Calu3 (cell line): ENCODE results near the gene SCUBE2. TPM values are rescaled to one million over a fixed set of nuclear protein-coding genes. Genes with fewer than 3 reads are reported as not detected.

ENCODE experiments used
- BruUV-seq: library from RNA; stranded (reverse); fragments of 400-500 nt; replicated peaks from 2 replicates; lab custom pipeline; 2021; lab: Mats Ljungman, UMichigan
- CTCF ChIA-PET: fragments of 300-600 bp; sonication (Branson Sonifier 250); formaldehyde crosslinking; loops from one replicate; lab custom pipeline; 2022; ENCODE audit warnings: antibody characterized with exemption; lab: Charles Lee
- DNase-seq: peaks from one replicate; pipeline ENCODE4 v3.0.0; 2022
- H3K27ac Mint-ChIP-seq: one replicate; pipeline ENCODE4 v1.8.0; 2022; ENCODE audit warnings: mixed read lengths; ENCODE audit not compliant: unreplicated experiment
- H3K27me3 Mint-ChIP-seq: one replicate; pipeline ENCODE4 v1.8.0; 2022; ENCODE audit warnings: mixed read lengths; ENCODE audit not compliant: unreplicated experiment
- H3K36me3 Mint-ChIP-seq: one replicate; pipeline ENCODE4 v1.8.0; 2022; ENCODE audit warnings: mild to moderate bottlenecking, moderate library complexity, mixed read lengths; ENCODE audit not compliant: insufficient read depth, unreplicated experiment
- H3K4me1 Mint-ChIP-seq: one replicate; pipeline ENCODE4 v1.8.0; 2022; ENCODE audit warnings: mild to moderate bottlenecking, low read depth, mixed read lengths; ENCODE audit not compliant: unreplicated experiment
- H3K4me3 Mint-ChIP-seq: one replicate; pipeline ENCODE4 v1.8.0; 2022; ENCODE audit warnings: mild to moderate bottlenecking, low read depth, moderate library complexity, mixed read lengths; ENCODE audit not compliant: unreplicated experiment
- H3K9me3 Mint-ChIP-seq: one replicate; pipeline ENCODE4 v1.8.0; 2022; ENCODE audit warnings: low read depth, mixed read lengths; ENCODE audit not compliant: unreplicated experiment
- CTCF ChIP-seq: fragments of 200-600 bp; IDR thresholded peaks from one replicate; pipeline ENCODE4 v1.8.0; 2022; ENCODE audit warnings: antibody characterized with exemption; ENCODE audit not compliant: unreplicated experiment
- intact Hi-C: fragments of 100-400 bp; cut with micrococcal nuclease; formaldehyde crosslinking; loops from one replicate; pipeline ENCODE4 v1.10.0; 2022; ENCODE audit not compliant: unreplicated experiment
- total RNA-seq: library from RNA; stranded (reverse); gene quantifications from 2 replicates; pipeline ENCODE4 v1.2.3, GENCODE V29; 2022

SCUBE2 gene
- total RNA-seq, 1 experiment from 2014 or later = not detected

- peaks cover 43% of the 10 kb centered on the region for H3K27me3 Mint-ChIP-seq
- BruUV-seq = no TSS peak
- CTCF ChIA-PET = interaction anchor here (1.0 kb wide), 1 partner anchor 20 kb away, joined by 3 read pairs; no protein-coding TSS in a partner anchor
- H3K4me3 Mint-ChIP-seq = no peak overlapping the region
- H3K9me3 Mint-ChIP-seq = no peaks in the 10 kb centered on the region
- no peaks in the 10 kb centered on the region for H3K4me1 Mint-ChIP-seq
- no peaks in the 10 kb centered on the region for H3K36me3 Mint-ChIP-seq
- no peak overlapping the region for H3K27ac Mint-ChIP-seq
- intact Hi-C loops = no loop called here
- DNase-seq = no peak
- no peak for TF ChIP-seq CTCF
These were observed 43.4 kb downstream of the SCUBE2 start for GRCh38 chr11:9047964-9048523.

- TF ChIP-seq CTCF = no peak
- Mint-ChIP-seq H3K4me3 (no peak overlapping the region), H3K27ac (no peak overlapping the region), H3K36me3 (no peaks in the 10 kb centered on the region), H3K27me3 (peaks cover 37% of the 10 kb centered on the region), H3K4me1 (no peaks in the 10 kb centered on the region), H3K9me3 (no peaks in the 10 kb centered on the region)
- CTCF ChIA-PET = interaction anchor here (0.6 kb wide), 1 partner anchor 1067 kb away, joined by 3 read pairs; no protein-coding TSS in a partner anchor
- DNase-seq = no peak
- intact Hi-C loops = no loop called here
- no TSS peak for BruUV-seq
These were observed 44.9 kb downstream of the SCUBE2 start for GRCh38 chr11:9046481-9046880.

GRCh38 chr11:9042488-9042887 is 48.9 kb downstream of the SCUBE2 start:
- no peak for DNase-seq
- H3K4me1 Mint-ChIP-seq = no peaks in the 10 kb centered on the region
- no peaks in the 10 kb centered on the region for H3K9me3 Mint-ChIP-seq
- H3K36me3 Mint-ChIP-seq = no peaks in the 10 kb centered on the region
- no TSS peak for BruUV-seq
- intact Hi-C loops = no loop called here
- H3K4me3 Mint-ChIP-seq = no peak overlapping the region
- H3K27ac Mint-ChIP-seq = no peak overlapping the region
- TF ChIP-seq CTCF = no peak
- CTCF ChIA-PET = no interaction called here
- H3K27me3 Mint-ChIP-seq = peaks cover 17% of the 10 kb centered on the region

GRCh38 chr11:9041747-9042146 is 49.7 kb downstream of the SCUBE2 start:
- CTCF ChIA-PET = interaction anchor here (0.5 kb wide), 1 partner anchor 58 kb away, joined by 4 read pairs; no protein-coding TSS in a partner anchor
- Mint-ChIP-seq H3K9me3 (no peaks in the 10 kb centered on the region), H3K4me3 (no peak overlapping the region), H3K36me3 (no peaks in the 10 kb centered on the region), H3K27ac (no peak overlapping the region), H3K27me3 (peaks cover 14% of the 10 kb centered on the region), H3K4me1 (no peaks in the 10 kb centered on the region)
- no peak for TF ChIP-seq CTCF
- no TSS peak for BruUV-seq
- intact Hi-C loops = no loop called here
- no peak for DNase-seq
